ENCODE results near the gene ASZ1. TPM values are rescaled to one million over a fixed set of nuclear protein-coding genes. Genes with fewer than 3 reads are reported as not detected.
"Not testable (repeated sequence)": the region's sequence is repeated elsewhere in the genome, so short reads cannot be mapped to it uniquely, and the experiment has no call there.

The ASZ1 gene
- total and polyA plus RNA-seq, 2 donors, result not detected

DNA sequence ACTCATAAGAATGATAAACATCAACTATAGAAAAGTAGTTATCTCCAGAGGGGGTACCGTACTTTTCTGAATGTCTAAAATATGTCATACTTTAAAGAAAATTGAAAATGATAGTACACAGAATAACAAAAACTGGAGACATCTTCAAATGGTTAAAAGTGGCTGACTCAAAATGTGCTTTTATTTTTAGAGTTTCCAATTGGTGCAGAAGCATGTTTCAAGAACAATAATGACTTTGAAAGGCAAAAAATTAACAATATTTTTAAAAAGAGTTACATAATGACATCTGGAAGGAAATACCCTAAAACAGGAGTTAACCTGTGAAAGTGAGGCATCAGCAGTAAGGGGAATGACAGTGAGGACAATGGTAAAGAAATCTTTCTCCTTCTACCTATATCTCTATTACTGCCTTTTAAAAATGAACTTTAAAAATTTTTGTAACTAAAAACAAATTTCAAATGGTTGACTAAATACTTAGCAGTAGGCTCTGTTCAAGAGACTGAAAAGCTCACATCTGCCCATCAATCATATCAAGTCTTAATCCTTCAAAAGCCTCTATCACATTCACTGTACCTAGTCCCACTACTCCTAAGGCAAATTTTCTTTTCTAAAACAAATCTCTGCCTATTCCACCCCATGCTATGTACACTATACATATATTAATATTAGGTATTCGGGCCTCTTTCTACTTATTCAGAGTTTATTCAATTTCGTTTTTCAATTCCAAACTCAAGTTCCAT is 3.0 kb downstream of the ASZ1 start:
- H3K4me1 ChIP-seq (ENCODE audit: insufficient read depth), result no peaks in the 10 kb centered on the region
- no peak overlapping the region for H3K4me3 ChIP-seq (ENCODE audit: low read depth, low read length)
- no peak overlapping the region for H3K27ac ChIP-seq (ENCODE audit: low read depth)
- 81% methylated on average over 3 of the region's 3 CpGs for WGBS
- H3K36me3 ChIP-seq (ENCODE audit: insufficient read depth), result no peaks in the 10 kb centered on the region
- DNase-seq (ENCODE audit: extremely low spot score), result no peak

DNA sequence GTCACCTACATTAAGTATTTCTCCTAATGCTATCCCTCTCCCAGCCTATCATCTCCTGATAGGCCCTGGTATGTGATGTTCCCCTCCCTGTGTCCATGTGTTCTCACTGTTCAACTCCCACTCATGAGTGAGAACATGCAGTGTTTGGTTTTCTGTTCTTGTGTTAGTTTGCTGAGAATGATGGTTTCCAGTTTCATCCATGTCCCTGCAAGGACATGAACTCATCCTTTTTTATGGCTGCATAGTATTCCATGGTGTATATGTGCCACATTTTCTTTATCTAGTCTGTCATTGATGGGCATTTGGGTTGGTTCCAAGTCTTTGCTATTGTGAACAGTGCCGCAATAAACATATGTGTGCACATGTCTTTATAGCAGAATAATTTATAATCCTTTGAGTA is 12.7 kb downstream of the ASZ1 start:
- H3K36me3 ChIP-seq (ENCODE audit: insufficient read depth); H3K27ac ChIP-seq (ENCODE audit: low read depth); DNase-seq (ENCODE audit: extremely low spot score); H3K4me3 ChIP-seq (ENCODE audit: low read depth, low read length); H3K4me1 ChIP-seq (ENCODE audit: insufficient read depth): not testable (repeated sequence)
- 97% methylated on average over 1 of the region's 1 CpG for WGBS

DNA sequence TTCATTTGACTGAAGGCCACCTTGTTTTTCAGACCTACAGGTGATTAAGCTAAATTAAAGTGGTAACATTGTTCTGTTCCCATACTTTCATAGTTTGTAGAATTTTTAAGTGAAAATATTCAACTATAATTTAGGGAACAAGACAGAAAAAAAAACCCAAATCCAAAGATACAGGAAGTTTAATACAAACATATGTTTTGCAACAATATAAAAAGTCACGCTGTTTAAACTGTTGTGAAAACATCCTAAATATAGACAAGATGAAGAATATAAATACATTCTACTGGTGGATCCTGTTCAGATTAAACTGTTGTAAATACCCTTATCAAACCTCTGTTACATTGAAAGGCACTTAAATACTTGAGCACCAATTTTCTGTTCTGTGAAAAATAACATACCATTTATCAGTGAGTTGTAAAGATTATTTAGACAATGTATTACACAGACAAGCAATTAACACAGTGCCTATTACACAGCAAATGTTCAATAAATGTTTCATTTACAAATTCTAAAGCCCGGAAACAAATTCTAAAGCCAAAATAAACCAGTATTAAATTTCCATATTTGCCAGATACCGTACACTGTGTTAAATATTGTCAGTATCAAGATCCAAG is 14.2 kb downstream of the ASZ1 start:
- no peak for DNase-seq (ENCODE audit: extremely low spot score)
- no peaks in the 10 kb centered on the region for H3K36me3 ChIP-seq (ENCODE audit: insufficient read depth)
- H3K4me3 ChIP-seq (ENCODE audit: low read depth, low read length), result no peak overlapping the region
- WGBS, result 41% methylated on average over 3 of the region's 3 CpGs
- no peak overlapping the region for H3K27ac ChIP-seq (ENCODE audit: low read depth)
- H3K4me1 ChIP-seq (ENCODE audit: insufficient read depth), result no peaks in the 10 kb centered on the region

DNA sequence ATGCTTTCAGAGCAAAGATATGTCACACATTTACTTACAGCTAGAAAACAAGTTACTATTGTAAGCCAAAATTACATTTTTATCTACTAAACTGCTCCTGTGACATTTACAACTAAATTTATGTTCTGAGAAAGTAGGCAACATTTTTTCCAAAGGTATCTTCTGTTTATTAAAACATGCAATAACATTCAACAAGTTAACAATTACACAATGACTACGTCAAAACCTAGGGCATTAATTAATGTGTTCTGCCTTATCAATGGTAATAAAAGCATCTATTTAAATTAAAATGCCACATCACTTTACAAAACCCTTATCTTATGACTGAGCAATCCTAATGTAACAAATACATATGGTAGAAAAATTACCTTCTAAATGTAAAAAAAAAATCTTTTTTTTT is 14.9 kb downstream of the ASZ1 start:
- no peaks in the 10 kb centered on the region for H3K36me3 ChIP-seq (ENCODE audit: insufficient read depth)
- H3K4me1 ChIP-seq (ENCODE audit: insufficient read depth), result no peaks in the 10 kb centered on the region
- no peak for DNase-seq (ENCODE audit: extremely low spot score)
- WGBS, result 18% methylated on average over 1 of the region's 1 CpG
- H3K27ac ChIP-seq (ENCODE audit: low read depth), result no peak overlapping the region
- no peak overlapping the region for H3K4me3 ChIP-seq (ENCODE audit: low read depth, low read length)

DNA sequence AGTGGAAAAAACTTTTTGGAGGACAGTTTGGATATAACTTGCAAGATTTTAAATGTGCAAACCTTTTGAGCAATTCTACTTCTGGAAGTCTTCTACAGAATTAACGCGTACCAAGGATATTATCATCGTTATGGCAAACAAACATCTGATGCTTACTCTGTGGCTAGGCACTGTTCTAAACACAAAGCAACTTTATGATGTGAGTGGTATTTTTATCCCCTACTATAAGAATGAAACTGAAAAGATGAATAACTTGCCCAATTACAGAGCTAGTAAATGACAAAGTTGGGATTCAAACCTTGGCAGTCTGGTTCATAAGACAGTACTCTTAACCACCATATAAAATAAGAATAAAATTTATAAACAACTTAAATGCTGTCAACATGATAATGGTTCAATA is 15.8 kb downstream of the ASZ1 start:
- WGBS, result 29% methylated on average over 3 of the region's 3 CpGs
- DNase-seq (ENCODE audit: extremely low spot score), result no peak
- no peaks in the 10 kb centered on the region for H3K36me3 ChIP-seq (ENCODE audit: insufficient read depth)
- H3K4me3 ChIP-seq (ENCODE audit: low read depth, low read length), result no peak overlapping the region
- no peak overlapping the region for H3K27ac ChIP-seq (ENCODE audit: low read depth)
- no peaks in the 10 kb centered on the region for H3K4me1 ChIP-seq (ENCODE audit: insufficient read depth)

DNA sequence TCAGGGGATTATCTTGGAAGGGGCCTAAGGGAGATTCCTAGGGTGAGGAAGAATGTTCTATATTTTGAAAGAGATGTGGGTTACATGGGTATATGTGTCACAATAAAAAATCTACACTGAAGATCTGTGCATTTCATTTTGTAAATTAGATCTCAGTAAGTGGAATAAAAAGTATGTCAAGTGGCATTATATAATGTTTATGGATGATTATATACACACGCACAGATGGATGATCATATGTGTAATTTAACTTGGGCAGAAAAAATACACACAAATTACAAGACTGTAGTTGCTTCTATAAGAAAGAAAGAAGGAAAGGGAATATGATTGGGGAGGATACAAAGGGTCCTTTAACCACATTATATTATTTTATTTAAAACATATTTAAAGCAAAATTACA is 18.5 kb downstream of the ASZ1 start:
- H3K4me3 ChIP-seq (ENCODE audit: low read depth, low read length), result no peak overlapping the region
- H3K27ac ChIP-seq (ENCODE audit: low read depth), result no peak overlapping the region
- H3K36me3 ChIP-seq (ENCODE audit: insufficient read depth), result no peaks in the 10 kb centered on the region
- no peaks in the 10 kb centered on the region for H3K4me1 ChIP-seq (ENCODE audit: insufficient read depth)
- 77% methylated on average over 1 of the region's 1 CpG for WGBS
- no peak for DNase-seq (ENCODE audit: extremely low spot score)

DNA sequence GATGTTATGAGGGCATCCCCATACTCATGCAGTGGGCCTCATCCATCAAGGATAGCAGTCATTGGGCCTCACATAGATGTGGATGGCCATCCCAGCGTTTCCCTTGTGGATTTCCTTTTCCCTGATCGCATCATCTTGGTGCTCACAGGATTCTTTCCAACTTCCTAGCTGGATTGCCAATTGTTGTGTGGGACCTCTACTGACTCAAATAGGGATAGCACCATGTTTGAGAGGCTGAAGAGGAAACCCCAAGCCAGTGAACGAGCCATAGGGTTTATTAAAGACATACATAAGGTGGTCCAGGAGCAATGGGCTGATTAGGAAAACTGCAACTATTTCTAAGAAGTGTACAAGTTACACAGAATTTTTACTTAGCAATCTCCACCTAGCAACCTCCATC is 21.8 kb downstream of the ASZ1 start:
- H3K36me3 ChIP-seq (ENCODE audit: insufficient read depth), result no peaks in the 10 kb centered on the region
- H3K4me3 ChIP-seq (ENCODE audit: low read depth, low read length), result no peak overlapping the region
- no peak for DNase-seq (ENCODE audit: extremely low spot score)
- no peak overlapping the region for H3K27ac ChIP-seq (ENCODE audit: low read depth)
- H3K4me1 ChIP-seq (ENCODE audit: insufficient read depth), result no peaks in the 10 kb centered on the region
- 84% methylated on average over 3 of the region's 3 CpGs for WGBS

DNA sequence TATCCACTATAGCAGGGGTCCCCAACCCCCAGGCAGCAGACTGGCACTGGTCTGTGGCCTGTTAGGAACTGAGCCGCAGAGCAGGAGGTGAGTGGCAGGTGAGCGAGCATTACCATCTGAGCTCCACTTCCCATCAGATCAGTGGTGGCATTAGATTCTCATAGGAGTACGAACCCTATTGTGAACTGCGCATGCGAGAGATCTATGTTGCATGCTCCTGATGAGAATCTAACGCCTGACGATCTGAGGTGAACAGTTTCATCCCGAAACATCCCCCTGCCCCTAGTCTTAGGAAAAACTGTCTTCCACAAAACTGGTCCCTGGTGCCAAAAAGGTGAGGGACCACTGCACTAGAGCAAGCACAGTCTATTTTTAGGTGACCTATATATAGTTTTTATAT is 23.6 kb downstream of the ASZ1 start:
- H3K4me3 ChIP-seq (ENCODE audit: low read depth, low read length), result no peak overlapping the region
- no peaks in the 10 kb centered on the region for H3K4me1 ChIP-seq (ENCODE audit: insufficient read depth)
- DNase-seq (ENCODE audit: extremely low spot score), result no peak
- no peak overlapping the region for H3K27ac ChIP-seq (ENCODE audit: low read depth)
- no peaks in the 10 kb centered on the region for H3K36me3 ChIP-seq (ENCODE audit: insufficient read depth)
- WGBS, result 96% methylated on average over 8 of the region's 8 CpGs

DNA sequence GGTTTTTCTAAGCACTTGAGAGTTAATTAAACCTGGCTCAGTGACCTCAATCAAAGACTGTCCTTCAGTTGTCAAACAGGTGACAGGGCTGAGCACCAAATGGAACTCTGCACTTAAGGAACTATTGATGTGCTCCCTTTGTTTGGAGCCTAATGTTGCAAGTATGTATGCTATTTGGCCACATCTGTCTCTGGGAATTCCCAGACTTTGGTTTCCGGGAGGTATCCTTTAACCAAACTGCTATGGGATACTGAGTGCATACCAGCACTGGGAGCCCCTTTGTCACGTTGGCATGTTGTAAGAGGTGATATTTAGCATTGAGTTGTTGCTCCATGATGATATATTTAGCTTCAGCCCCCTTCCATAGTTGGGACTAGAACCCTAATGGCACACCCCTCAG is 25.2 kb downstream of the ASZ1 start:
- no peak for DNase-seq (ENCODE audit: extremely low spot score)
- Histone ChIP-seq H3K36me3 (ENCODE audit: insufficient read depth) (no peaks in the 10 kb centered on the region), H3K4me1 (ENCODE audit: insufficient read depth) (no peaks in the 10 kb centered on the region), H3K27ac (ENCODE audit: low read depth) (no peak overlapping the region), H3K4me3 (ENCODE audit: low read depth, low read length) (no peak overlapping the region)
- WGBS, result 66% methylated on average over 2 of the region's 2 CpGs

DNA sequence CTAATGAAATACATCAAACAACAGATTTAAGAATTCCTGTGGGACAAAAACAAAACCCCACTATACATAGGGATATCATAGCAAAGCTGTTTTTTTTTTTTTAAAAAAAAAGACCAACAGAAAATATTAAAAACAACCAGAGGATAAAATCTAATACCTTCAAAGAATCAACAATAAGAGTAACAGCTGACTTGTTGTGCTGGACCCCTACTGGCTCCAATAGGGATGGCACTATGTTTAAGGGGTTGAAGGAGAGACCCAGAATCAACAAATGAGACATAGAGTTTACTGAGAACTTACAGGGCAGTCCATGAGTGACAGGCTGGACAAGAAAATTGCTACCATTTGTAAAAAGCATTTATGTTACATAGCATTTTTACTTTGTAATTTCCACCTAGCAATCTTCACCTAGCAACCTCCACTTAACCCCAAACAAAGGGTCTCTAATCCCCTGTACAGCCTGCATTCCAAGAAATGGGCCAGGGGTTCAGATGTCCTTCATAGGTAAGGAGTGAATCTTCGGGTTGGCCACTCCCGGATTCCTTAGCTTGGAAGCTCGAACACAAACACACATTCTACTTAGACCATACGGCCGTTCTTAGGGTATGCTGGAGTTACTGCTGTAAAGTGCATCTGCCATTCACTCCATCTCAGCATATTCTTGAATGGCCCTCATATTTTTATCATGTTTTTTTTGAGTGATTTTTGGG is 25.8 kb downstream of the ASZ1 start:
- Histone ChIP-seq H3K36me3 (ENCODE audit: insufficient read depth) (no peaks in the 10 kb centered on the region), H3K4me1 (ENCODE audit: insufficient read depth) (no peaks in the 10 kb centered on the region), H3K4me3 (ENCODE audit: low read depth, low read length) (no peak overlapping the region), H3K27ac (ENCODE audit: low read depth) (no peak overlapping the region)
- DNase-seq (ENCODE audit: extremely low spot score), result no peak
- WGBS, result 90% methylated on average over 5 of the region's 5 CpGs

DNA sequence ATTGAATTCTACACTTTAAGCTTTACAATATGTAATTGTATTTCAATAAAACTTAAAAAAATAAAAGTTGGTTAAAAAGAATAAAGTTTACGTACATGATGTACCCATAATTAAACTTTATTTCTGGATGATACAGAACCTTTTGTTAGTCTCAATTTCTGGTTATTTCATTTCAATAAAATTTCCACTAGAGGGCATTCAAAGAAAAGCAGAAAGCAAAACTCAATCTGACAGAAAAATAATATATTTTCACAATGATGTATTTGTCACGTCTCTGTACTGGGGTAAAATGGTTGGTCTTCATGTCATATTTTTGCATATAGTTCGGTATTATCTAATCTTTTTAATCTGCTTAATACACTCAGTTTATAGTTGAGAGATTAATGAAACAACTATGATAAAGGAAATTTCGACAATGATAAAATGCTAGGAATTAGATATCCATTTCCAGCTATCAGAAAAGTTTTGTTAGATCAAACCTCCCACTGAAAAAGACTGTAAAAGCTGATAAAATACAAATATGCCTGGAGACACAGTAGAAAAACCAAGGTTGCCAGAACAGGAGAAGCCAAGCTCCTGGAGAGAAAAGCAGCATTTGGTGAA is 27.4 kb downstream of the ASZ1 start:
- Histone ChIP-seq H3K4me3 (ENCODE audit: low read depth, low read length) (no peak overlapping the region), H3K27ac (ENCODE audit: low read depth) (no peak overlapping the region), H3K36me3 (ENCODE audit: insufficient read depth) (no peaks in the 10 kb centered on the region), H3K4me1 (ENCODE audit: insufficient read depth) (no peaks in the 10 kb centered on the region)
- WGBS, result 24% methylated on average over 4 of the region's 4 CpGs
- DNase-seq (ENCODE audit: extremely low spot score), result no peak

DNA sequence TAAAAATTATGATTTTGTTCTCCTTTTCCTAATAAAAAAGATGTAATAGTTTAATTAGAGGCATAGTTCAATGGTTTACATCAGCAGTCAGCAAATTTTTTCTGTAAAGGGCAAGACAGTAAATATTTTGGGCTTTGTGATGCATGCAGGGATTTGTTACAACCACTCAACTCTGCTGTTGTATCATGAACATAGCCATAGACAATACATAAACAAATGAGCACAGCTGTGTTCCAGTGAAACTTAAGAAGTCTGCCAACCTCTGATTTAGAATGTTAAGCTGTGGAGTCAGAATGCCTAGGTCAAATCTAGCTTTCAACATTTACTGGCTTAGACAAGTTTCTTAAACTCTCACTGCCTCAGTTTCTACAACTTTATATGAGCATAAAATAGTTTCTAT is 31.6 kb downstream of the ASZ1 start:
- Histone ChIP-seq H3K4me1 (ENCODE audit: insufficient read depth) (no peaks in the 10 kb centered on the region), H3K36me3 (ENCODE audit: insufficient read depth) (no peaks in the 10 kb centered on the region), H3K4me3 (ENCODE audit: low read depth, low read length) (no peak overlapping the region), H3K27ac (ENCODE audit: low read depth) (no peak overlapping the region)
- DNase-seq (ENCODE audit: extremely low spot score), result no peak

DNA sequence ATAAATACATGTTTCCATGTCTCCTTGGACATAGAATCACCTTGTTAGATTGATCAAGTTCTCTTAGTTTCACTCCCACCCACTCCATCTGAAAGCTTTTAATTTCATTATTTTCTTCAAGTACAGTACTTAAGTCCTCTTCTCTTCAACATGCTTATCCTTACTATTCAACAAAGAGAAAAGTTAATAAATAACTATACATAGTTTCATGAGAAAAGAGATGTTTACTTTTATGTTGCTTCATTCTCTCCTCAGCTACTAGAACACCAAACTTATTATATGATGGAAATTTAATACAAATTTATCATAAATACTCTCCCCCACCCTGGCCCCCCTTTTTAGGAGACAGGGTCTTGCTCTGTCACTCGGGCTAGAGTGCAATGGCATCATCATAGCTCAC is 33.5 kb downstream of the ASZ1 start:
- Histone ChIP-seq H3K4me1 (ENCODE audit: insufficient read depth) (no peaks in the 10 kb centered on the region), H3K27ac (ENCODE audit: low read depth) (no peak overlapping the region), H3K36me3 (ENCODE audit: insufficient read depth) (no peaks in the 10 kb centered on the region), H3K4me3 (ENCODE audit: low read depth, low read length) (no peak overlapping the region)
- no peak for DNase-seq (ENCODE audit: extremely low spot score)
- WGBS, result 84% methylated on average over 1 of the region's 1 CpG

DNA sequence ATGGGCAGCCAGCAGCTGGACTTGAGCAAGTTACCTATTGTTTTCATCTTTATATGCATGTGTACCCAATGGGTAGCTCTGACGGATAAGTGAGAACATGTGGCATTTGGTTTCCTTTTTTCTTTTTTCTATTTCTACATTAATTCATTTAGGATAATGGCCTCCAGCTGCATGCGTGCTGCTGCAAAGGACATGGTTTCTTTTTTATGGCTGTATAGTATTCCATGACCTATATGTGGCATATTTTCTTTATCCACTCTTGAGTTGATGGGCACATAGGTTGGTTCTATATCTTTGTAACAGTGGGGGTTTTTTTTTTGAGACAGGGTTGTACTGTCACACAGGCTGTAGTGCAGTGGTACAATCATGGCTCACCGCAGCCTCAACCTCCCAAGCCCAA is 37.4 kb downstream of the ASZ1 start:
- 98% methylated on average over 3 of the region's 3 CpGs for WGBS
- H3K36me3 ChIP-seq (ENCODE audit: insufficient read depth), result no peaks in the 10 kb centered on the region
- H3K4me1 ChIP-seq (ENCODE audit: insufficient read depth), result no peaks in the 10 kb centered on the region
- H3K4me3 ChIP-seq (ENCODE audit: low read depth, low read length), result no peak overlapping the region
- no peak overlapping the region for H3K27ac ChIP-seq (ENCODE audit: low read depth)
- DNase-seq (ENCODE audit: extremely low spot score), result no peak
